Suppressor macrophage treated with lipopolysaccharide for 1 hour (primary cell): ENCODE data around the gene VPS13C.

Experiments
- DNase-seq, 3 donors: peaks; one replicate each; pipeline ENCODE4 v3.0.0-alpha.2; 2020 to 2022

Gene VPS13C

GRCh38 chr15:61818801-61819200, 241.4 kb downstream of the VPS13C start:
- no peak for DNase-seq

DNA sequence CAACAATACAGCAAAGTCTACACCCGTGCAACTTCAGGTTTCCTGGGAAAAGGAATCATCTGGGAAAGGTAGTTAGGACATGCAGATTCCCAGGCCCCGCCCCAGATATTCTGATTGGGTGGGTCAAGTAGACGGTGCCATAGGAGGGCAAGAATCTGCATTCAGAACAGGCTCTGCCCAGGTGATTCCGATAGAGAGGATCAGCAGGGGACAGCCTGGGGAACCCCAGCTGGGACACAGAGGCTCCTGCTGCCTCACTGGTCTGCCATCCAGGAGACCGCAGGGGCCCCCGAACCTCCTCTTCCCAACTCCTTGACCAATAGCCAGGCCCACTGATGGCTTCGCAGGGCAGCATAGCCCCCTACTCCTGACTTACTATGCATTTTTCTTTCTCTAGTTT, 243.4 kb downstream of the VPS13C start:
- DNase-seq = no peak

DNA sequence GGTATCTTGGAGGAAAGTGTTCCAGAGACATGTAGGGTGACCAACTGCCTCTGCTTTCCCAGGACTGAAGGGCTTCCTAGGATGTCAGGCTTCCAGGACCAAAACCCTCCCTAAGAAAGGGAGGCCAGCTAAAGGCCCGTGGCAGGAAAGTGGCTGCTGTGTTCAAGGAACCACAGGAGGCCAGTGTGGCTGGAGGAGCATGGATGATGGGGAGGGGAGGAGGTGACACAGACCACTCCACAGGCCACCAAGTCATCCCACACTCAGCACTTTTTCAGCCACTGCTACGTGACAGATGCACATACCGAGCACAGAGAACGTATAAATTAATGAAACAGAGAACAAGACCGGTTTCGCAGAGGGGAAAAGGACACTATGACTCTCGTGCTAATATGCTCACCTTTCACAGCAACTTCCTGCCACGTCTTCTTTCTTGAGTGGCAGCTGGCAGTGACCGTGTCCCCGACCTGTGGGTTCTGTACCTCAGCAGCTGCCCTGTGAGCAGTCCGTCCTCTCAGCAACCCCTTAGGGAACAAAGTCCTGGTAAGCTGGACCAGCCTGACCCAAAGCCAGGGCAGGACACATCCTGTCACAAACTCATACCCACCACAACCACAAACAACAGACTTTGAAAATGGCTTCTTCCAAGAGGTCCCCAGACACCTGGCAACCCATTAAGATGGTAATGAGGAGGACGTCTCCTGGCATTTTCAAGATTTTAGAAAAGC, 244.7 kb downstream of the VPS13C start:
- DNase-seq = no peak

GRCh38 chr15:61812476-61812875, 247.8 kb downstream of the VPS13C start:
- no peak for DNase-seq

DNA sequence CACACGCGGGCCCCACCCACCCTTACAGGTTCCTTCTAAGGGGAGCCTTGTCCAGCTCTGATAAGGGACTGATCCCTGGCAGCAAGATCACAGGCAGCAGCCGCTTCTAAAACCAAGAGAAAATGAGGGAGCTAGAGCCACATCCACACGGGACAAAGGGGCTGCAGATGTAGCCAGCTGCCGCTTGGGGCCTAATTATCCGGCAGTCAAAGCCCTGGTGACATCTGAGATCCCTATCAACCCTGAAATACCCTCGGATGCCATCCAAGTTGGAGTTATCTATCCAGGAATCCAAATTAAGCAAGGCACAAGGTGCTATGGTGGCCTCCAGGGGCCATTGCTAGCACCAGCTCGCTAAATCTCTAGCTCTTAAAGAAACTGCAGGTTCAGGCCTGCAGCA, 248.3 kb downstream of the VPS13C start:
- DNase-seq = no peak

DNA sequence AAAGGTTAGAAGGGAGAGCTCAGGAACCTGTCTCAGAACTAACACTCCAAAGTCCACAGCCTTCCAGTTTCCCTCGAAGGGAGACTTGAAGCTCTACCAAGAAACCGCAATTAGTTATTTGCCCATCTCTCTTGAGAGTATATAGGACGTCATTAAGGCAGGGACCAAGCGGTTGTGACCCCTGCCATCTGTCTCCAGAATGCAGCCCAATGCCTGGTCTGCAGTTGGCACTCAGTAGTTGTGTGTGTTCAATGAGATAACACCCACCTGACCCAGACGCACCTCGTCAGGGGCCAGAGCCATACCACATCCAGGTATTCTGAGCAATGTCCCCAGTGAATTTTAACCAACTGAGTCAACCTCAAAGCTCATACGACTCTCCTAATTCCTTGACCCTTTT, 251.0 kb downstream of the VPS13C start:
- DNase-seq = no peak

DNA sequence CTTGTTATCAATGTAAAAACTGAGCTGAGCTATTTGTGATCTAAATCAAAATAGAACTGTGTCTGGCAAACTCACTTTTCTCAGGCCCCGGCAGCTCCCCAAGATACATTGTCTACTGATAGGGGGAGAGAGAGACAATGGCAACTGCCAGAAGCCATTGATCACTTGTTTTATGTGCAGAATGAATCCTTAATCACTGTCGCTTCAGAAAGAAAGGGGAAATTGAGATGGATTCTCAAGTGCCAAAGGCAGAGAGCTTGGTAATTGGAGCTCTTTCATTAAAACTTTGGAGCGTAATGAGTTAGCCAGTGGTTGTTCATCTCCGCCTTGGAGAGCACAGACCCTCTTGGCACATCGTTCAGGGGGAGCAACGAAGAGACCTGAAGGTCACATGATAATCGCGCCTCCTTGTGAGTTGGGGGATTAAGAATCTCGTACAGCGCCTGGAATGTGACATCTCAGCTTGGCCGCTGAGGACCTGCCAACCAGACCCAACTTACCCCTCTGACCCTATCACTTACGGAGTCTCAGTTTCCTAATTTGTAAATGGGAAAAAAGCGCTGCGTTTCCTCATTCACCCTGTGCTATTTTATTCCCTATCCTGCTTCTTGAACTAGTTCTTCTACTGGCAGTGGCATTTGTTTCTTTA, 252.8 kb downstream of the VPS13C start:
- DNase-seq = no peak
